Glomerular endothelial cell (primary cell): ENCODE data around the gene KANK4. TPM values are rescaled to one million over a fixed set of nuclear protein-coding genes. Genes with fewer than 3 reads are reported as not detected.

Experiments used
- DNase-seq: peaks from one replicate; pipeline ENCODE4 v3.0.0-alpha.2; 2011; ENCODE audit warnings: low read depth, low spot score; ENCODE audit errors: extremely low read depth
- total RNA-seq: library from RNA; depleted of rRNA; stranded (reverse); fragments of >200 nt; gene quantifications from 2 replicates; pipeline ENCODE4 v1.2.3, GENCODE V29; 2015

KANK4 gene
- total RNA-seq, 1 donor from 2014 or later, result not detected

DNA sequence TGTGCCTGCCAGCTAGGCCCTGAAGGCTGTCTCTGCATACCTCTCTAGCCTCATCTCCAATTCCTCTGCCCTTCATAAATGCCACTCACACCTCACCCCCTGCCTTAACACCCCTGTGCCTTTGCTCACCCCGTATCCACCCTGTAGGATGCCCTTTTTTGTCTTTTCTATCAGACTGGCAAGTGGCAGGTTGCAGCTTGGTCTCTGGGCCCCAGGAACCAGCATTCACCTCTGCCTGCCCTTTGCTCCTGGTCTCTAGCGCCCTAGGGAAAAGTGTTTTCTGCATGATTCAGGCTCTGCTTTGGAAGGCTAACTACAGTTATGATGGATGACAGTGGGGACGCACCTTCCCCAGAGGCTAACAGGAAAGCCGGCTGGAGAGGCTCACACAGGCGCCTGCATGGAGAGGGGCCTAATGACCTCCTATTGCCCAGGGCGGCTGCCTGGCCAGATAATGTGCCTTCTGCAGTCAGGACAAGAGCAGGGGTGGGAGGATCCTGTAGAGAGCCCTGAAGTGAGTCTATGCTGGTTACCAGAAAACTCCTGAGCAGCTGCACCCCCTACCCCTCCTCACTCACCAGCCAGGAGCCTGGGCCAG lies 11.2 kb downstream of the KANK4 start:
- no peak for DNase-seq

DNA sequence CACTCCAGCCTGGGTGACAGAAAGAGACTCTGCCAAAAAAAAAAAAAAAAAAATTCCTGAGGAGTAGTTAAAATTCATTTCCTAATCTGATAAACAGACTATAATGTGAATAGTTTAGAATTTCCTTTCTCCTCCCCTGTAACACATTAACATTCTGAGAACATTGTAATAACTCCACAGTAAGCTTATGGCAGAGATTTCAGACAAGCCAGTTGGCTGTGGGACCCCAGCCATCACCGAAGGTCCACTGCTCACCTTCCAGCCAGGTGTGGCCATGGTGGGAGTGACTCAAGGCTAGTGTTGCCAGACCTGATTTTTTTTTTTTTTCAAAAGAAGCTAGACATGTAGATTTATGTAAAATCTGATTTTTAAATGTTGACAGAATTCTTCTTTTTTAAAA lies 11.8 kb downstream of the KANK4 start:
- DNase-seq, result no peak

DNA sequence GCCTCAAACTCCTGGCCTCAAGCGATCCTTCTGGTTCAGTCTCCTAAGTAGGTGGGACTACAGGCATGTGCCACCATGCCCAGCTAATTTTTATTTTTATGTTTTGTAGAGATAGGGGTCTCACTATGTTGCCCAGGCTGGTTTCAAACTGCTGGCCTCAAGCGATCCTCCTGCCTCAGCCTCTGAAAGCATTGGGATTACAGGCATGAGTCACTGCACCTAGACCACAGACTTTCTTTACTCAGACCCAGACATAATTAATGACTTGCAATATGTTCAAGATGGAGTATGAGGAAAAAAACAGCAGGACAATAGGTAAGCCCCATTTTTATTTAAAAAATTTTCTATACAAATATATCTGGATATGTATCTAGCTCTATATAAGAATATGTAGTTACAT lies 13.2 kb downstream of the KANK4 start:
- no peak for DNase-seq

DNA sequence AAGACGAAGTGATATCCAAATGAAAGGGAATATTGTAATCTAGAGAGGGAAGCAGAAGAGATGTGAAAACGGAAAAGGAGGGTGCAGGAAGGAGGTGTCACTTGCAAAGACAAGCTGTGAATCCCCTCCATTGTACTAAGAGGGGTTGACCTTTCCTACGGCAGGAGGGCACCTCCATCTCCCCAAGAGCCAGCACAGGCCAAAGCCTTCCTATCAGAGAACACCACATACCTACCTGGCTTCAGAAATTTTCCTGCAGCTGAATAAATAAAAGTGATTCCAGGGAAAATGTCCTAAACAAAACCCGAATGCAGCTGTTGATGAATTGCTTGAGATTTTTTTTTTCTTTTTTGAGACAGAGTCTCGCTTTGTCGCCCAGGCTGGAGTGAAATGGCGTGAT lies 14.3 kb downstream of the KANK4 start:
- DNase-seq, result no peak

DNA sequence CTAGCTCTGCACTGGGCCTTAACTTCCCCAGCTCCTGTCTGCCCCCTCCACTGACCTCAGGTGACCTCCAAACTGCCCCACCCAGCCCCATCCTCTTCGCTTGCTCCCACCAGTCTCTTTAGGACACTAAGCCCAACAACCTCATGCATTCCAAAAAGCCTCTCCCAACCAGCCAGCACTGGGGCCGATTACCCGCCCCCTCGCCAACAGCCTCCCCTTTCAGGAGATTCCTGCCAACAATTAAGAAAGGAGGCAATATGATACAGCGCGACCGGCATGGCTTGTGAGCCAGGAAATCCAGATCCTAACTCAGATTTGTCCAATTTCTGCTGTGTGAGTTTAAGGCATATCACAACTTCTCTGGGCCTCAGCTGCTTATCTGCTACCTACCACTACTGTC lies 14.7 kb downstream of the KANK4 start:
- no peak for DNase-seq

DNA sequence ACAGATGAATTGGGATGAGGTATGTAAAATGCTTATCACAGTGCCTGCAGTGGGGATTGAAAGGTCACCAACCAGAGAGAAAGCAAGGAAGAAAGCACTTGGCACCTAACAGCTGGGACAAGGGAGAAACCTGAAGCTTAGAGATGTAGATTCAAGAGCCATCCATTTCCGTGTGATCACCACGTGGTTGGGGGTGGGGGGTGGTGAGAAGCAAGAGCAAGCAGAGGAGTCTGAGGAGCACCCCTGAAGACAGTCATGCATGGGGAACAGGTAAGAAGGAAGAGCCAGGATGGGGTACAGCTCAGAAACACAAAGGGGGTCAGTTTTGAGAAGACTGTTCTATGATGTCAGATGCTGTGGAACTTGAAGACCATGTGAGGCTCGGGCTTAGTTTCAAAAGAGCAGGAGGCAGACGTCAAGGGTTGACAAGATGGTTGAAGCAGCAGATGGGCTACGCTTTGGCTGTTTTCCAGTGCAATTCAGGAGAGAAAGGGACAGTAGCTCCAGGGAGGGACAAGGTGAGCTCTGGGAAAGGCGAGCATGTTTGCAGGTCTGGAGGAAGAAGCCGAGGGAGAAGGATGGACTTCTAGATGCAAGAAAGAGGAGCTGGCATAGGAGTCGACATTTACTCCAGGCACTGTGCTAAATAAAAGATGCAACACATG lies 17.4 kb downstream of the KANK4 start:
- DNase-seq, result no peak

DNA sequence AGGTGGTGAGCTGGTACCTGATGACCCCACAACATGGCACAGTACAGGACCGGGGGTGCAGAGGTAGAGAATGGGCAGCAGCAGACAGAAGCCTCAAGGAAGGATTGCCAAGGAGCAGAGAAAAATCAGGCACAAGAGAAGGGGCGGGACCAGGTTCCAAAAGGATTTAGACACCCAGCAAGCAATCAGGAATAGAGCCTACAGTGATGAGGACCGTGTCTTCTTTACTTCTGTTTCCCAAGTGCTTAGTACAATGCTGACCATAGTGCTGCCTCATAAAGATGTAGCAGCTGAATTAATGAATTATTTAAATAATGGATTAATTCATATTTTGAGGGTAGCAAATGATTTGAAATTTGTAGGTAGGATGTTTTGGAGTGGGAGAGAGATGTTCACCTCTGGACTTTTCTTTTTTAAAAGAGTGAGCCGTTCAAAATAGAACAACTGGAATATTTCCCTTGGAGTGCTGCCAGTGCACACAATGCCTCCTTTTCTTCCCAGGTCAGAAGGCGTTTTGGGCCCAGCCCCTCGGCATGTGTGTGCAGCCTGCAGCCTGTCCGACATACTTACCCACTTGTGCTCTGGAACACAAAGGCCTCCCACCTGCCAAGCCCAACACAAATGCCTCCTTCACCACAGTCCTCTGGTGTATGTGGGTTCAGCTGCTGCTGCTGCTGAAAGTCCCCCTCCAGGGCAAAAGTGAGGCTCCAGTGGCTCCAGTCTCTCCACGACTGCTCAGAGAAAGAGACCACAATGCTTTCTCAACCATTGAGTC lies 19.6 kb downstream of the KANK4 start:
- DNase-seq, result no peak

DNA sequence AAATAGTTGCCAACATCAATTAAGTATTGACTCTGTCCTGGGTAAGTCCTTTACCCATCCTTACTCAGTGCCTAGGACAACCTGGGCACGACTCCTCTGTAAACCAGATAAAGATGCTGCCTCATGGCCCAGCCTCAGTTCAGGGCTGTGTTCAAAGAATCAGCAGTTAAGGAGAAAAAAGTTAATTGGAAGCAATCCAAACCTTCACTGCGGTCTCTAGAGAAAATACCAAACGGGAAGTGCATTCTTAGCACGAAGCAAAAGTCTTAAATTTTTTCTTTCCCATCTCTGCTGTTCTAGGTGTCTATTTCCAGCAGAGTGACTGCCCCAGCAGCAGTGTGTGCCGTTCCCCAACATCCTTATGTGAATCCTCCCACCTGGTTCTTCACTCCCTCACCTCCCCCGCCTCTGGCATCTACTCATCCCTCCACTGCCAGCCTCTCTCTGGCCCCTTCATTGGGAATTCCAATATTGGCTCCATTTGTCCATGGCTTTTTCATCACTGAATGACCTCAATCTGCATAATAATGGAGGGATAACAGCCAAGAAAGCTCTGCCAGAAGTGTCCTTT lies 23.2 kb downstream of the KANK4 start:
- DNase-seq, result no peak

DNA sequence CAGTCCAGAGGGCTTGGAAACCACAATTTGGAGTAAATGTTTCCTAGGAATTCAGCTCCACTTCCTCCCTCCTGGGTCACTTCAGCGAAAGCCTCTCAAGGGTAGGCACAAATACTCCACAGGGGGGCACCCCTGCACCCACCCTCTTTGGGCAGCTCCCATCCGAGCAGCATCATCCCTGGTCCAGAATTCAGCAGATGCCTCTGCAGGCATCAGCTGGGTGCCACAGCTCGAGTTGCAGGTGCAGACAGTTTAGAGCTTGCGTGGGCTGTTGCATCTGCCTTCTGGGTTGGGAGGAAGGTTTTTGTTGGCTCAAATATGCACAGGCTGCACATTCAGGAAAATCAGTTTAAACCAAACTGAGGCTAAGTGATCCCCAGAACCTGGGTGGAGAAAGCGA lies 25.0 kb downstream of the KANK4 start:
- no peak for DNase-seq

DNA sequence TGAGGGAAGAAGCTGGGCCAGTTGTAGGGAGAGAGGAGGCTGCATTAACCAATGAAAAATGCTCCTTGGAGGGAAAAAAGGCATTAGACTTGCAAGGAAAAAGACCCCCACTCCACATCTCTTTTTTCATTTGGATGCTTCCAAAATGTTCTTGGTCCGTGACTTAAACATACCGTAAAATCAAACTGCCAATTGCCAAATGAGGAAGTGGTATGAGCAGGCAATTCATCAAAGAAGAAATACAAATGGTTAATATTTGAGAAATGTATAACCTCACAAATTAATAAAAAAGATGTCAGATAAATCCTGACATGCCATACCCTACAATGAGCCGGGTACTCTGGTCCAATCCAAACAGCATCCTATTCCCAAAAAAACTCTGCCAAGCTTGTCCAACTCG lies 30.6 kb downstream of the KANK4 start:
- no peak for DNase-seq

DNA sequence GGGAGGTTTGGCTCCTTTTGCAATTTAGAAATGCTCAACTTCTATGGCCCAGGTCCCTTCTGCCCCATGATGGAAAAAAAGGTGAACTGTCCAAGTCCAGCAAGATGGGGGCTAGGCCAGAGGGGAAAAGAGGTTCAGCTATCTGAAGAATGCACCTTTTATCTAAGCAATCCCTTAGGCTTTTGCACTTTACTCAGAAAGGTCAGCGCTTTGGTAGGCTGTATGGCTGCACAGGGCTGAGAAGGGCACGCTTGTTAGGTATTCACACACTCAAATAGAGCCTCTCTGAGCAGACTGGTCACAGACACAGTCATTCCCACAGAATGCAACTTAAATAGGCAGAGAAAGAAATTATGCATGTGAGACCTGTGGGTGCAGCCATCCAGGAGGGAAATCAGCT lies 31.0 kb downstream of the KANK4 start:
- no peak for DNase-seq

DNA sequence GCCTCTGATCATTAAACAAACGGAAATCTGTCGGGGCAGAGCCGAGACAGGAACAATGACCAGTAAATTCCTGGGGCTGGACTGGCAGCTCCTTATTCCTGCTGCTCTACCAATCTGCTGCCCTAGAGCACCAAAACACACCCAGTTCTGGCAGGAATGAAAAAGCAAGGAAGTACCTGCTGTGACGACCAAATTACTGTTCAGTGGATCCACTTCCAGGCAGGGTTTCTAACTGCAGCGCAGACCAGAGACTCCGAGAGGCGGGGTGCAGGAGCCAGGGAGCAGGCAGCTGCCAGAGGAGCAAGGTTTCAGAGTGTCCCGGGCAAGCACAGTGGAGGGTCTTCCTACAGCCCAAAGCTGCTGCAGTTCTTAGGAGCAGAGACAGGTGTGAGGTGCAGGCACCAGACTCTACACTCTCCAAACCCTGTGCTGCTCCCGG lies 32.4 kb downstream of the KANK4 start:
- DNase-seq, result no peak

DNA sequence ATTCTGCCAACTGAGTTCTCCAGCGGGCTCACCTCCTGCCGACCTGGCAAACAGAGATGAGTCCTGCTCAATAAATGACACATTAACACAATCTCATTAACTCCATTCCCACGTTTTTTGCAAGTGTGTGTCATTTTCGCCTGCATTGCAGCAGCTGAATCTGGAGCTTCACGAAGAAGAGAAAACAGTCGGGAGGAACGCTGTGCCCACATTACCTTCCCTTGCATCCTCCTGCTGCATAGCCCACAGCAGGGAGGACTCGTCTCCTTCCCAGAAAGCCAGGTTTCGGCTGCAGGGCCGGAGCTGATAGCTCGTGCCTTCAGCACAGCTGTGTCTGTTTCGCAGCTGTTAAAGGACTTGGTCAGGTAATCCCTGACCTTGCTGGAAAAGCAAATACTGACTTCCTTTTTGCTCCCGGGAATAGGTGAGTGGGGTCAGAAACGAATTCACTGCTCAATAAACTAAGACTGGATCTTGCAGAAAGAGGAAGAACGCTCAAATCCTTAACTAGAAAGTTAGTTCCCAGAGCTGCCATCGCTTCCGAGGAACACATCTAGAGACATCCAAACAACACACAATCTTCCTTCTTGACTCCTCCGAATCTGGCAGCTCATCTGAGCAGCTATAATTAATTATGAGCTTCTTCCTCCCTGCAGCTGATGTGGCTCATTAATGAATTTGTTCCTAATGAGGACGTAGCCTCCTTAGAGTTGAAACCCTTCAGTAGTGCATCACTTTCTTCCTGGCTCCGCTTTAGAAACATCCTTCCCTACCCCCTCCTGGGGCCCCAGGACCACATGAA lies 33.0 kb downstream of the KANK4 start:
- DNase-seq, result no peak

DNA sequence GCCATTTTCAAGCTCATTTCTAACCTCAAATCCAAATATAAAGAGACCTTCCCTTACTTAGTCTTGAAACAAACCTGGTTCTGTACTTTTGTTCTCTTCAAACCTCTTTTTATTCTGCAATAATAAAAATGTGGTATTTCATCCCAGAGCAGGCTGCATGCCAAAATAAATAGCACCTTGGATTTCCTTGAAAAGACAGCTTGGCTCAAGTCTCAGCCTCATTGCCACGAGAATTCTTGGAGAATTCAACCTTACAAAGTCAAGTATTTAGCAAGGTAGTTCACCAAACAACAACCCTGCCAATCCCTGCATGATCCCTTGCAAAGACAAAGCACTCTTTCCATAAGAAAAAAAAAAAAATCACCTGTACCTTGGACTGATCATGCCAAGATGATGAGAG lies 33.8 kb downstream of the KANK4 start:
- no peak for DNase-seq

DNA sequence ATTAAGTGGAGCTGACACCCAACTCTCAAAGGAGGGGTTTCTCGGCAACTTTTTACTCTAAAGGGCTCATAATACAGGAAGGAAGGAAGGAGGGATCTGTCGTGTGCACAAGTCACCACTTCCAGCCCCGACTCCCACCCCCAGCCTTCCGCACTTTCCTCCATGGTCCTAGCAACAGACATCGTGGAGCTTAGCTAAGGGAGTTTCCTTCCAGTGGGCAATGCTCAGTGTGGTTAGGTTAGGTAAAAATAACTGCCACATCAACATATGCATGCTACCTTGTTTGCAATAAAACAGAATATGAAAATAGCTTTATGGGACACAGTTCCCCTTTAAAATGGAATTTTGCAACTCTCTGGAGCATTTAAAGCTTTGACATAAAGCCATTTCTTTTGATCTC lies 35.2 kb downstream of the KANK4 start:
- no peak for DNase-seq

DNA sequence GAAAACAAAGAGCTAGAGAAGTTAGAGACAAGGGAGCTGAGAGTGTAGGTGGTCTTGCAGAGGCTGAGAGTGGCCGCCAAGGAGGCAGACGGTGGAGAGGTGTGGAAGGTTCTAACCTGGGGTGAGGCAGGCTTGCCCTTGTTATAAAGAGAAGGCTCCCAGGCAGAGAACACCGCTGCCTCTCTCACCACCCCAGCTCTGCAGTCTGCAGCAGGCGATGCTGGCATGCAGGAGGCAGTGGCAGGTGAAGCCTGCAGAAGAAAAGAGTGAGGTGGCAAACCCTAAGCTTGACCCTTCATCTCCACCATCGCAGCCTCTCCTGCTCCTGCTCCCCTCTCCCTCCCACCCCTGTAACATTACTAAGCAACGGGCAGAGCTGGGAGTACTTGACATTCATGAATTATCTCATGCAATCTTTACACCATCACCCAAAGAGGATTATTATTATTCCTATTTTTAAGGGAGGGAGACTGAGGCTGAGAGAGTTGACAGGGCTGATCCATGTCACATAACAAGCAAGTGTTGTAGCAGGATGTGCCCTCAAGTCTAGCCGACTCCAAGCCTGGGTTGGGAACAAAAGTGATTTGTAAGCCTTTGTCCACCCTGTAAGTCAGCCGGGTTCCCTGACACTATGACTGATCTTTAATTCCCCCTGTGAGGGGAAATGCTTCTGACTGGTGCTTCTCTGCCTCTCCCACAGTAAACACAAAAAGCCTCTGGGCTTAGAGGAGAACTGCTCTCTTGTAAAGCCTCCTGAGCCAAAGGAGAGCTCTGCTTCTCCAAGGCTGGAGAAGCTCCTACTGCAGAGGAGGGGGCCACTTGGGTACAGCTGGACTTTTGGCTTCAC lies 36.1 kb downstream of the KANK4 start:
- DNase-seq, result no peak

DNA sequence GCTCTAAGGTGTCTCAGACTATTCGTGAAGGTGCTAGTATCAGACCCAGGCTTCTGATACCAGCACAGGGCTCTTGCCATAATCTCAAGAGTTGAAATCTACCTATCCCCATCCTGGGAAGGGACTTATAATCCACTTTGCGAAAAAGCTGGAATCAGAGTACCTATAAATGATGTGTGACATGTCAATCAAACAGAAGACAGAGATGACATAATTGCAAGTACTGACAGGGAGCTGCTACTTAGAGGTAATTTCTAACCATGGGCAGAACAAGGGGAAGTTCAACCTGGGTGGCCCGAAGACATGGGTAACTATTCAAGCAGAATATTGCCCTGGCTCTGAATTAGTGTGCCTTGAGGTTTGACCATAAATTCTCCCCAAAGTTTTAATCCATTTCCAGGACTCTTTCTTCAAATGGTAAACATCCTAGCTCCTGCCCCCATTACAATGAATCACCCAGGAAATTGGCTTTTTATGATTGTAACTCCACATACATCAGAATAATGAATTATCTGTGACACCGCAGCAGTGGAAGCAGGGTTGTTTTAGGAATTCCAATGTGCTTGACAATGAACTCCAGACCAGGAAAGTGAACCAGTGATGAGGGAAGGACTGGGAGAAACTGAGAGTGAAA lies 37.2 kb downstream of the KANK4 start:
- no peak for DNase-seq

DNA sequence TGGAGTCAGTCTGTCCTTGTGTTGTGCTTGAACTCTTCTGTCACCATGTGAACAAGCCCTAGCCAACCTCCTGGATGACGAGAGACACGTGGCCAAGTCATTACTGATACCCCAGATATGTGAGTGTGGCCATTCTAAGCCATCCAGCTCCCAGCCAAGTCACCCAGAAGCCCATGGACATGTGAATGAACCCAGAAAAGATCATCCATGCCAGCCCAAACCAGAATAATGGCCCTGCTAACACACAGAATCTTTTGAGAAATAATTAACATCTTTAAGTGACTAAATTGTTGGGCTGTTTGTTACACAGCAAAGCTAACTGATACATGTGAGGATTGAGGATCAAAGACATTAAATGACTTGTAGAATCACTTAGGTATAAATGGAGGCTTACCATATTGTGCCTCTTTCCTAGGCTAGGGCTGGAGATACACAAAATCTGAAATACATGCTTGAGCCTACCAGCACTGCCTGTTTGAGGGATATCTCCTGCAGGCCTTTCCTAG lies 38.2 kb downstream of the KANK4 start:
- no peak for DNase-seq

DNA sequence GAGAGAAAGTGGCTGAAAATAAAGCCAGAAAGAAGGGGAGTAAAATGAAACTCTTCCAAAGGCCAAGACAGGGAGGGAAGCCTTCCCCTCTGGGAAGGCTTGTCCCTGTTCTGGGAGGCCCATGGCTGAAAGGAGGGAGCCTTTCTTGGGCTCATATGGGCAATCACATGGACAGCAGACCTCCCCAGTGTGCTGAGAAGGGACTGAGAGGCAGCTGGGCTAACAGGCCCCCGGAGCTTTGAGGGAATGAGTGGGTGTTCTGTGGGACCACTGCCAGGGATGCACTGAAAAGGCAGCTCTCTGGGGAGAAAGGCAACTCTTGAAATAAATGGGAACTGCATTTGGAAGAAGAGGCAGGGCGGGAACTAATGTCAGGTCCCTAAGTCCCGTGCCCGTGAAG lies 39.1 kb downstream of the KANK4 start:
- no peak for DNase-seq
